Dermis blood vessel endothelial cell (primary cell): ENCODE results near the gene MRPS15. TPM values are rescaled to one million over a fixed set of nuclear protein-coding genes. Genes with fewer than 3 reads are reported as not detected.
A peak's percentile ranks its signal among the peaks of the same experiment; 100 is the strongest.

Source experiments
- DNase-seq: peaks from one replicate; pipeline ENCODE4 v3.0.0; 2010
- total RNA-seq: library from RNA; depleted of rRNA; stranded (reverse); fragments of >200 nt; gene quantifications from 2 replicates; pipeline ENCODE4 v1.2.3, GENCODE V29; 2014

MRPS15 gene
- total RNA-seq, 1 donor from 2014 or later: 88.7 TPM

DNA sequence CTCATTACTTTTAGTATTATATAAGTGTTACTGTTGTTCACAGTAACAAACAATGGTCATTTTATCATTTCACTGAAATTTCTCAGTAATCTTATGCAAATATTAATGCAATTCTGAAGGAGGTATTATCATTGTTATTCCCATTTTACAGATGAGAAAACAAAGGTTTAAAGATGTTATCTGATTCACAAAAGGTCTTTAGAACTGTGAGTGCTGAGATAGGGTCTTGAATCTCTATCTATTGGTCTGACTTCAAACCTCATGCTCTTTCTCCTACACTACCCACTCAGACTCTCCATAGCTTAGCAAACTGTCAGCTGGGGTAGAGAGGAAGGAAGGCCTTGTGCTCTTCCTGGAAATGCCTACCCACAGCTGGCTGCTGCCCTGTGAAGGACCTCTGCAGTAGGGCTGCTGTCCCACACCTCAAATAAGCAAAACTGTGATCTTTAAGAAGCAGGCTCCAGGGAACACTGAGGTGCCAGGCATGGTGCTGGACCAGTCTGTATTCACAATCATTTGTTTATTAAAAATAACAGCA is 7.7 kb downstream of the MRPS15 start:
- peak; percentile 22 for DNase-seq

DNA sequence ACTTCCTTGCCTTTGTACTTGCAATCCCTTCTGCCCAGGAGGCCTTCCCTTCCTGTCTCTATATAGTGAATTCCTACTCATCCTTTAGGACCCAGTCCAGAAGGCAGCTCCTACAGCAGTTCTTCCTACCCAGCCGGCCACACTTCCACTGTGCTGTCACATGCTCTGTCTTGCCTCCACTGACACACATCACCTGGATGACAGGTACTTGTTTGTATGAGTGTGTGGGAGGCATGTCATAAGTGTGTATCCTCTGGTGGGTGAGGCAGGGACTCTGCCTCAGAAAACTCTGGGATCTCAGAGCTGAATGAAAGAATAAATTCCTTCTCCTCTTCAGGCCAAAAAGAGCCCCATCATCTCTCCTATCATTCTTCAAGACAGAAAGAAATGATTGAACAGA is 8.8 kb downstream of the MRPS15 start:
- DNase-seq: no peak

GRCh38 chr1:36453600-36454388 is 10.4 kb downstream of the MRPS15 start:
- DNase-seq: no peak

- DNase-seq: no peak
These were observed 11.1 kb downstream of the MRPS15 start for GRCh38 chr1:36453051-36453450.

- DNase-seq: no peak
These were observed 13.3 kb downstream of the MRPS15 start for GRCh38 chr1:36450919-36451305.

DNA sequence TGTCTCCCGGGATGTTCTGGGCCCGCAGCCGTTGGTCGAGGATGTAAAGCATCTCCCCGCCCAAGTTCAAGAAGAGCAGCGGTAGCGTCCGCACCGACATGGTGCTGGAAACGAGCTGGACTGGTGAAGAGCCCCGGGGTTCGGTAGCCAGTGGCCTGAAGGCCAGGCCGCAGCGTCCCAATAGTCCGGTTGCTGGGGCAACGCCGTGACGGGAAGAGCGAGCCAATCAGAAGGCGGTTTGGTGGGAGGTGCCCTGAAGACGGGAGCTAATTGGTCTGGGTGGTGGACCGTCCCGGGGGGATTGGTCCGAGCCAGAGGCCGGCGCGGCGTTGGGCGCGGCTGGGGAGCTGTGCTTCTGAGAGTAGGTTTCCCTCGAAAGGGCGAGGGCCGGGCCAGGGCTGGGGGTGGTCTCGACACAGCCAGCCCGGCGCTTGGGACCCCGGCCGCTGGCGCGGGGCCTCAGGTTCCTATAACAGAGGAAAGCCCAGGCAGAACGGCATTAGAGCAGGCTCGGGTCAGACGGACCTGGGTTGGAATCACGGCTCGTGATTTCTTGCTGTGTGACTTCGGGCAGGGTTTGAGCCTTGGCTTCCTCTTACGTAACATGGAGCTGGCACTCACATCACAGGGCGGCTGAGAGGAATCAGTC is 13.8 kb downstream of the MRPS15 start, which contains the start of gene OSCP1:
OSCP1 (minus strand) TSS at position 182 of the 649 bp plus-strand sequence; CDS start at position 100, 82 bp downstream.
- DNase-seq: peak; percentile 98

DNA sequence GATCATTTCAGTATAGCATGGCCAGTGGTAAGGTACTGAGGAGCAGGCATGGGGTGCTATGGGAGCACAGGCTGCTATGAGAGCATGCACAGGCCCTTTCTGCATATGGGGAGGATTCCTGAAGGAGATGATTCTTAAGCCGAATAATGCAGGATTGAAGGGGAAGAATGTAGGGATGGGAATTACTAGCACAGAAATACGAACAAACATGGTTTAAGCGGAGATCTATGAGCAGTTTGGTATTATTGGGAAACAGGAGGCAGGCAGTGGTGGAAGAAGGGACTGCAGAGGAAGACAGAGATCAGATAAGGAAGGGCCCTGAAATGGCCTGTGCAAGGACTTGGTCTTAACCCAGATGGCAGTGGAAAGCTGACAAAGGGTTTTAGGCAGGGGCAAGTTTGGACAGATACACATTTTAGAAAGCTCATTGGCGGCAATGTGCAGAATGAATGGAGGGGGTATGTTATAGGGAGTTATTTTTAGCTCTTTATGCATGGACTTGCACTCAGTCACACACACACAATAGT is 15.6 kb downstream of the MRPS15 start:
- no peak for DNase-seq

GRCh38 chr1:36447450-36447849 is 16.7 kb downstream of the MRPS15 start:
- no peak for DNase-seq

DNA sequence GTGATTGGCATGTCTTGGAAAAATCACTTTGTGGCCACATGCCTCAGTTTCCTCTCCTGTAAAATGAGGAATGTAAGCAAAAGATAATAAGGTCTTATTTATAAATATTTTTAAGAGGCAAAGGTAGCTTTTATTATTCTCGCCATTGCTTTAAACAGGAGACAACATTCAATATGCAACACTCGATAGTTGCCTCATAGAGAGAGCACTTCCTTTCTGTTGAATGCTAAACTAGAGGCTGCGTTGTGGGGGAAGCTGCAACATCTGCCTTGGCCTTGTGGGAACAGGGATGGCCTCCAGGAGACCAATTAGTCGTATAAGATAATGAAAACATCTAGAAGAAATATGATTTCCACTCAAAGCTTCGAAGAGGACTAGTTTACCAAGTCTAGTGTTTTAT is 17.4 kb downstream of the MRPS15 start:
- DNase-seq: no peak

- peak; percentile 18 for DNase-seq
These were observed 17.9 kb downstream of the MRPS15 start for GRCh38 chr1:36446271-36446670.

GRCh38 chr1:36443297-36443696 is 20.9 kb downstream of the MRPS15 start:
- no peak for DNase-seq

- no peak for DNase-seq
These were observed 21.8 kb downstream of the MRPS15 start for GRCh38 chr1:36442337-36442736.

DNA sequence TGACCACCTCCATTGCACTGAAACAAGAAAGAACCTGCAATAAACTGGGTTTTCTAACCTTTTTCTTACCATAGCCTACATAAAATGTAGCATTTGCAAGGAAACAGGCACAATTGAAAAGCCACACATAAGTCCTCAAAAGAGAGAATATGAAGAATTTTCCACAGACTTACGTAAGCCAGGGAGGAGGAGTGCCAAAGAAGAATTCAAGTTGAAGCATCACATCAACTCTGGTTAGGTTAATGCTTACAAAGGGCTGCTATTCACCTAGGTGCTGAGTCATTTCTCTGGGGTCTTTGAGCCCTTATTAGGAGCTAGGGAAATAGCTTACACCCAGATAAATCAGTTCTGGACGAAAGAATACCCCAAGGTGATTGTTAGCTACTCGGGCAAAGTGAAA is 23.5 kb downstream of the MRPS15 start:
- DNase-seq: no peak

- DNase-seq: no peak
These were observed 24.1 kb downstream of the MRPS15 start for GRCh38 chr1:36440044-36440443.

DNA sequence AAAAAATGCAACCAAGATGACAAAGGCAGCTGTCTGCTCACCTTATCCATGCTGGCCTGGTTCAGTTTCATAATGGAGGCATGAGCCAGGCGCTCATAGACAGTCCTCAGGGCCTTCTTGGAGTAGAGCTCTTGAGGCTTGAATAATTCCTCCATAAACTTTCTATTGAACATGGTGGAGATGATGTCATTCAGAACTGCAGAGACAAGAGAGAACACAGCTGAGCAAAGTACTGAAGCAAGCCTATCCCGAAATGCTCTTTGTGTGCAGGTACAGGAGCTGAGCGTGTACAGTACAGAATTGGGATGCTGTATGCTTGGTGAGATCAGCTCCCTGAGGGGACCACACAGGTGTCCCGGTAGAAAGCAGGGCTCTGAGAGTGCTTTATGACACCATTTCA is 25.5 kb downstream of the MRPS15 start:
- no peak for DNase-seq

DNA sequence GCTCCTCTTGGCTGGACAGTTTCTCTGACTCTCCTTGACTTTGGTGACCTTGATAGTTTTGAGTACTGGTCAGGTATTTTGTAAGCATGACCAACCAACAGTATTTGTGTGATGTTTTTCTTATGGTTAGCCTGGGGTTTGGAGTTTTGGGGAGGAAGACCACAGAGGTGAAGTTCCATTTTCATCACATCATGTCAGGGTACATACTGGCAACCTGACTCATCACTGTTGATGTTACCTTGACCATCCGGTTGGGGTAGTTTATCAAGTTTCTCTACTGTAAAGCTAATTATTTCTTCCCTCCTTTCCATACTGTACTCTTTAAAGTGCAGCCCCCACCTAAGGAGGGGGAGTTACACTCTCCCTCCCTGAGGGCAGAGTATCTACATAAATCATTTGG is 27.4 kb downstream of the MRPS15 start:
- no peak for DNase-seq

GRCh38 chr1:36433102-36433501 is 31.1 kb downstream of the MRPS15 start:
- peak; percentile 21 for DNase-seq

DNA sequence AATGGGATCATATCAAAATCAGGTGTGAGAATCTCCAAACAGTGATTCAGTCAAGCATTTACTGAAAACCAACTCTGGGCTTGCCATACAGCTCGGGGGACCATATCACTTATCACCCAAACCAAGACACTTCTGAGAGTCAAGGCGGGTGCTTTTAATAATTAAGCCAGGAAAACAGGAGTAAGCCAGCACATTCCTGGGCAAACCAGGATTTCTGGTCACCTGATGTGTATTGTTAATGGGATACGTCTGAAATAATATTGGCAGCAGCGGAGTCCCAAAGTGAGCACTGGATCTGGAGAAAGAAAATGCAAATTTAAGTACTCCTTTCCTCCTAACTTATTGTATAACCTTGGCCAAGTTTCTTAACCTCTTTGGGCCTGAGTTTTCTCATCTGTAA is 31.6 kb downstream of the MRPS15 start:
- peak; percentile 68 for DNase-seq

DNA sequence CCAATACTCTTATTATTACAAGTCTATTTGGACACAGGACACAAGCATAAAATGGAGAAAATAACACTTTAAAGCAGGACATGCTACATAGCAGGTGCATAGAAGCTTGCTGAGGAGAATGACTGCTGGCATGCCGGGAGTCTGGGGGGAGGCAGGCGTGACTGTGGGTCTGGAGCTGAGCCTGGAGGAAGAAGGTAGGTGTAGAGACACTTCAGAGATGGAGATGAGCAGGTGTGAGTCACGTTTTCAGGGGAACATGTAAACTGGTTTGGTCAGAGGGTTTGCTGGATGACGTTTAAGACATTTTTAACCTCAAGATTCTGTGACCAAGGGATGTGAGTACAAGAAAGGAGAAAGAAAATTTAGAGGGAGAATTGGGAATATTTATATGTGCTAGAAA is 38.4 kb downstream of the MRPS15 start:
- no peak for DNase-seq

DNA sequence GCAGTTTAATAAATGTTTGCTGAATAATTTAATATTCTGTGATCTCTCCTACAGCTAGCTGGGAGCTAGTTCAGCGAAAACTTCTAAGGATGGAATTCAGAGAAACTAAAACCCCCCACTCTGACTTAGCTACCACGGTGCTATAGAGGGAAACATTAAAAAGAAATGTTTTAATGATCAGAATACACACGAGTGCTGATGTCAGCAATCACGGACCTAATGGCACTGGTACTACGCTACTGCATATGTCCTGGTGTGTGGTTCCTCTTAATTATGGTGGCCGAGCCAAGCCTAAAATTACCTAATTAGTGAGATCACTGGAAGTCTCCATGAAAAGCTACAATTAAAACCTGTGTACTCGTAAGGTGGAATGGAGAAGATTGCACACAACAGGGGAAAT is 42.5 kb downstream of the MRPS15 start:
- no peak for DNase-seq

DNA sequence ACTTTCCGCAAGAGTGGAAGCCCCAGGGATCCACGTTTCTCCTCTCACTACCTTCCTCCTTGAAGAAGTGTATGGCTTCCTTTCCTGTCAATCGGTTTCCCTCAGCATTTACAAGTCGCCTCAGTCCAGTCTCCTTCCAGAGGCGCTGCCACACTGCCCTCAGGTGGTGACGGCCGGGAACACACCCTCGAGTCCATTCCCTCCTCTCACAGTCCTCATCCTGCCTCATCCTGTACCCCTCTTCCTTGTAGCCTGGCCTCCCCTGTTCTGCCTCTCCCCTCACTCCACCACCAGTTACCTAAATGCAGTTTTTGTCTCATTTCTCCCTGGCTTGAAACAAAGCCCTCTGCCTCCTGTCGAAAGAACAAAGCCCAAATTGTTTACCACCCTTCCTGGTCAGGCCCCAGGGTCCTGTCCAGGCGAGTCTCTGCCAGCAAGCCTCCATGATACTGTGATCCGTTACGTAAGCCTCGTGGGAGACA is 43.3 kb downstream of the MRPS15 start:
- peak; percentile 93 for DNase-seq

- DNase-seq: no peak
These were observed 43.8 kb downstream of the MRPS15 start for GRCh38 chr1:36420409-36420808.

GRCh38 chr1:36419569-36419968 is 44.6 kb downstream of the MRPS15 start:
- no peak for DNase-seq

GRCh38 chr1:36419140-36419539 is 45.0 kb downstream of the MRPS15 start:
- no peak for DNase-seq
